Ishikawa (cell line): Measurements from ENCODE around the gene GINS2.

Experiments used
- EGR1 ChIP-seq: IDR thresholded peaks from 2 replicates; pipeline ENCODE4 v1.6.1; 2012
- EP300 ChIP-seq: IDR thresholded peaks from 2 replicates; pipeline ENCODE4 v1.6.1; 2012; ENCODE audit warnings: borderline replicate concordance
- RAD21 ChIP-seq: IDR thresholded peaks from 2 replicates; pipeline ENCODE4 v1.6.1; 2012; ENCODE audit warnings: low read depth
- TAF1 ChIP-seq: IDR thresholded peaks from 2 replicates; pipeline ENCODE4 v1.6.1; 2012; ENCODE audit warnings: low read depth, mild to moderate bottlenecking
- TEAD4 ChIP-seq: IDR thresholded peaks from 2 replicates; pipeline ENCODE4 v1.6.1; 2012
- TF ChIP-seq, protein P1 (sequence below): IDR thresholded peaks from 2 replicates; pipeline ENCODE4 v1.6.1; 2012

DNA sequence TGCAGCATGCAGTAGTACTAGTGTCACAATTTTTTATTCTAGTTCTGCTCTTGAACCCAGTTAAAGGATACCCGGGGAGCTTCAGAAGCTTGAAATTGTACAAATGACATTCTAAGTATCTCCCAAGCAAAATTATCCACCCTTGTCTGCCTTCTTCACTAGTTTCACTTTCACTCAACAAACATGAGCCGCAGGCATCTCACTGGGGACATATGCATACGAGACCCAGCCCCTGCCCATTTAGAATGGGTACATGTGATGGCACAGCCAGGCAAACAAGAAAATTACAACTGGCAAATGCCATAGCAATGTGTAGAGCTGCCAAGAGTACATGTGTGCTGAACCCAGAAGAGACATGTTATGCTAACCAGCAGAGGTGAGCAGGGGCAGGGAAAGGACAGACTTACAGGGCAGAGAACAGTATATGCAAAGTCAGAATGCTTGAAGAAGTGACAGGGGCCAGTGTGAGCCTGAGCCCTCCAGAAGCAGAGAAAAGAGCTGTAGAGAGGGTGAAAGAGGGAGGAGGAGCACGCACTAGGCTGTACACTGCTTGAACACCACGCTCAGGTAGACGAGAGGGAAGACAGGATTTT, 8.3 kb downstream of the GINS2 start:
- no peak for TF ChIP-seq EGR1
- TF ChIP-seq, protein P1, sequence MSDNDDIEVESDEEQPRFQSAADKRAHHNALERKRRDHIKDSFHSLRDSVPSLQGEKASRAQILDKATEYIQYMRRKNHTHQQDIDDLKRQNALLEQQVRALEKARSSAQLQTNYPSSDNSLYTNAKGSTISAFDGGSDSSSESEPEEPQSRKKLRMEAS, result no peak
- TF ChIP-seq TAF1, result no peak
- no peak for TF ChIP-seq TEAD4
- no peak for TF ChIP-seq EP300
- TF ChIP-seq RAD21, result no peak
